H1 (cell line): ENCODE measurements around the gene BMERB1. TPM values are rescaled to one million over a fixed set of nuclear protein-coding genes. Genes with fewer than 3 reads are reported as not detected.
"Not testable (repeated sequence)": the region's sequence is repeated elsewhere in the genome, so short reads cannot be mapped to it uniquely, and the experiment has no call there.

Experiments used
- CTCF ChIA-PET: fragments of 300-600 bp; sonication (Branson Sonifier 250); formaldehyde crosslinking; loops from one replicate; lab custom pipeline; 2021; ENCODE audit not compliant: partially characterized antibody; lab: Charles Lee
- POLR2A ChIA-PET: fragments of 300-600 bp; sonication (Branson Sonifier 250); formaldehyde crosslinking; loops from one replicate; lab custom pipeline; 2021; ENCODE audit warnings: inconsistent platforms; ENCODE audit not compliant: partially characterized antibody; lab: Charles Lee
- DNase-seq, 2 experiments: peaks; one replicate each; pipeline versions ENCODE4 v3.0.0 to v3.0.0-alpha.2; 2010 to 2022; ENCODE audit warnings: low spot score in 2 of 2, low read depth in 1 of 2, mixed read lengths in 1 of 2
- FAIRE-seq: peaks from 2 replicates; lab custom pipeline; 2011; peaks lifted over from hg19 to GRCh38; lab: Jason Lieb, UNC
- H2AFZ ChIP-seq: 2 replicates; pipeline ENCODE4 v1.8.1; 2012; ENCODE audit warnings: low read length, inconsistent platforms
- H2AK5ac ChIP-seq: 2 replicates; pipeline ENCODE4 v1.6.1; 2013; ENCODE audit warnings: low read depth, low read length
- H2BK120ac ChIP-seq: replicated peaks from 2 replicates; pipeline ENCODE3; 2013; ENCODE audit warnings: low read depth, low read length, inconsistent platforms
- H2BK12ac ChIP-seq: 2 replicates; pipeline ENCODE4 v1.6.1; 2013; ENCODE audit warnings: low read depth, low read length
- H2BK15ac ChIP-seq: 2 replicates; pipeline ENCODE4 v1.6.1; 2013; ENCODE audit warnings: low read length
- H2BK20ac ChIP-seq: 2 replicates; pipeline ENCODE4 v1.6.1; 2013; ENCODE audit warnings: low read length
- H2BK5ac ChIP-seq: 2 replicates; pipeline ENCODE4 v1.6.1; 2013; ENCODE audit warnings: low read depth, low read length
- H3K14ac ChIP-seq: 2 replicates; pipeline ENCODE4 v1.6.1; 2013; ENCODE audit warnings: inconsistent platforms; ENCODE audit not compliant: insufficient read length
- H3K18ac ChIP-seq: 2 replicates; pipeline ENCODE4 v1.6.1; 2013; ENCODE audit warnings: low read length; ENCODE audit errors: extremely low read depth
- H3K23ac ChIP-seq: 2 replicates; pipeline ENCODE4 v1.6.1; 2013; ENCODE audit warnings: inconsistent platforms; ENCODE audit not compliant: insufficient read length
- H3K23me2 ChIP-seq: 2 replicates; pipeline ENCODE4 v1.6.1; 2013; ENCODE audit warnings: low read depth, low read length
- H3K27ac ChIP-seq: 2 replicates; pipeline ENCODE4 v1.6.1; 2011; ENCODE audit warnings: low read depth, low read length, inconsistent platforms
- H3K27me3 ChIP-seq, 4 experiments: replicated peaks in 1 of 4; 1 replicate in 1 of 4; 2 replicates in 3 of 4; pipeline versions ENCODE4 v1.6.1 to v1.8.1; 2011 to 2013; ENCODE audit warnings: low read length in 3 of 4, mild to moderate bottlenecking in 3 of 4, inconsistent platforms in 2 of 4, mixed read lengths in 2 of 4, moderate library complexity in 1 of 4; ENCODE audit not compliant: control insufficient read depth in 3 of 4, insufficient read depth in 3 of 4; ENCODE audit errors: extremely low read depth in 1 of 4
- H3K36me3 ChIP-seq, 4 experiments: 2 replicates each; pipeline versions ENCODE4 v1.6.1 to v1.8.1; 2011 to 2013; ENCODE audit warnings: mild to moderate bottlenecking in 4 of 4, low read length in 3 of 4, moderate library complexity in 2 of 4, control low read depth in 1 of 4, inconsistent platforms in 1 of 4; ENCODE audit not compliant: insufficient read depth in 4 of 4, control insufficient read depth in 2 of 4
- H3K4ac ChIP-seq: replicated peaks from 2 replicates; pipeline ENCODE3; 2013; ENCODE audit warnings: low read length, low read depth, mixed read lengths, inconsistent platforms; ENCODE audit not compliant: insufficient read length
- H3K4me1 ChIP-seq, 4 experiments: replicated peaks in 1 of 4; 1 replicate in 1 of 4; 2 replicates in 3 of 4; pipeline versions ENCODE4 v1.6.1 to v1.8.1; 2011 to 2013; ENCODE audit warnings: low read length in 3 of 4, inconsistent platforms in 2 of 4, mixed read lengths in 1 of 4; ENCODE audit not compliant: insufficient read depth in 4 of 4, control insufficient read depth in 3 of 4
- H3K4me2 ChIP-seq, 2 experiments: 2 replicates each; pipeline versions ENCODE4 v1.6.1 to v1.8.1; 2011 to 2013; ENCODE audit warnings: low read depth in 2 of 2, low read length in 2 of 2, control low read depth in 1 of 2, inconsistent platforms in 1 of 2, mild to moderate bottlenecking in 1 of 2; ENCODE audit not compliant: insufficient read depth in 1 of 2
- H3K4me3 ChIP-seq, 4 experiments: fragments of 200-600, 300-600 bp in 1 of 4; sonication (generic), shearing (Covaris generic), sonication (Bioruptor Twin) in 1 of 4; 2 replicates each; pipeline versions ENCODE4 v1.5.1 to v1.8.1; 2011 to 2016; ENCODE audit warnings: low read length in 4 of 4, low read depth in 3 of 4, control low read depth in 2 of 4, inconsistent platforms in 2 of 4, mild to moderate bottlenecking in 2 of 4, mixed read lengths in 1 of 4, moderate library complexity in 1 of 4; ENCODE audit not compliant: insufficient read depth in 2 of 4; ENCODE audit errors: extremely low read depth in 1 of 4
- H3K56ac ChIP-seq: replicated peaks from 2 replicates; pipeline ENCODE3; 2013; ENCODE audit warnings: low read depth, mild to moderate bottlenecking, mixed read lengths, low read length, inconsistent platforms; ENCODE audit not compliant: insufficient read length
- H3K79me1 ChIP-seq: 2 replicates; pipeline ENCODE4 v1.6.1; 2013; ENCODE audit warnings: low read depth, low read length, control low read depth
- H3K79me2 ChIP-seq, 2 experiments: 2 replicates each; pipeline versions ENCODE4 v1.6.1 to v1.8.1; 2012 to 2013; ENCODE audit warnings: low read length in 2 of 2, mild to moderate bottlenecking in 2 of 2, inconsistent platforms in 1 of 2; ENCODE audit not compliant: insufficient read depth in 2 of 2, control insufficient read depth in 1 of 2
- H3K9ac ChIP-seq, 4 experiments: replicated peaks in 1 of 4; 1 replicate in 1 of 4; 2 replicates in 3 of 4; pipeline versions ENCODE4 v1.6.1 to v1.8.1; 2011 to 2013; ENCODE audit warnings: low read depth in 3 of 4, low read length in 3 of 4, control low read depth in 2 of 4, mild to moderate bottlenecking in 2 of 4, moderate library complexity in 2 of 4, inconsistent platforms in 1 of 4; ENCODE audit errors: extremely low read depth in 1 of 4
- H3K9me3 ChIP-seq, 2 experiments: 2 replicates each; pipeline versions ENCODE4 v1.6.1 to v1.8.1; 2012 to 2013; ENCODE audit warnings: mild to moderate bottlenecking in 2 of 2, moderate library complexity in 2 of 2, control low read depth in 1 of 2, inconsistent platforms in 1 of 2, low read depth in 1 of 2, low read length in 1 of 2, mixed read lengths in 1 of 2; ENCODE audit not compliant: insufficient read depth in 2 of 2
- H4K20me1 ChIP-seq, 2 experiments: replicated peaks in 1 of 2; 2 replicates each; pipeline versions ENCODE3 to v1.8.1; 2011 to 2013; ENCODE audit warnings: inconsistent platforms in 2 of 2, low read length in 2 of 2, mild to moderate bottlenecking in 1 of 2; ENCODE audit not compliant: insufficient read depth in 2 of 2, control insufficient read depth in 1 of 2
- H4K5ac ChIP-seq: 2 replicates; pipeline ENCODE4 v1.6.1; 2013; ENCODE audit warnings: low read length, low read depth, mixed read lengths, inconsistent platforms; ENCODE audit not compliant: insufficient read length
- H4K8ac ChIP-seq: 2 replicates; pipeline ENCODE4 v1.8.0; 2013; ENCODE audit warnings: mild to moderate bottlenecking, moderate library complexity, low read length, inconsistent platforms; ENCODE audit not compliant: insufficient read depth; ENCODE audit errors: extremely low read depth
- H4K91ac ChIP-seq: replicated peaks from 2 replicates; pipeline ENCODE3; 2013; ENCODE audit warnings: low read length, mixed read lengths, inconsistent platforms; ENCODE audit not compliant: insufficient read length
- EGR1 ChIP-seq: IDR thresholded peaks from 2 replicates; pipeline ENCODE4 v1.6.1; 2011; ENCODE audit warnings: low read depth, low read length, borderline replicate concordance
- KDM5A ChIP-seq: fragments of 200-600 bp; IDR thresholded peaks from 2 replicates; pipeline ENCODE4 v1.7.1; 2012; ENCODE audit warnings: mild to moderate bottlenecking, low read length, inconsistent platforms, mixed read lengths
- TBP ChIP-seq: IDR thresholded peaks from 2 replicates; pipeline ENCODE4 v1.6.1; 2011; ENCODE audit warnings: low read depth, low read length, improper control_type of control experiment
- TEAD4 ChIP-seq: IDR thresholded peaks from 2 replicates; pipeline ENCODE4 v1.6.1; 2012; ENCODE audit warnings: low read depth, low read length, inconsistent platforms, mixed read lengths
- WGBS, 2 experiments: shearing (Covaris generic) in 1 of 2; methylation state at CpG; one replicate each; pipeline versions ENCODE4 v1.1.6 to v1.1.7; 2013 to 2015; ENCODE audit warnings: low lambda C conversion rate in 2 of 2, mixed read lengths in 2 of 2, inconsistent platforms in 1 of 2, low coverage in 1 of 2, missing lambda C conversion rate in 1 of 2; ENCODE audit not compliant: insufficient replicate concordance in 2 of 2, insufficient coverage in 1 of 2, insufficient read length in 1 of 2; ENCODE audit errors: extremely low coverage in 1 of 2, missing lambda C conversion rate in 1 of 2; 5-methylcytosine and 5-hydroxymethylcytosine counted together
- polyA plus RNA-seq, 7 experiments: library from polyadenylated mRNA; depleted of rRNA in 3 of 7; stranded (reverse) in 5 of 7; unstranded in 2 of 7; fragments of >200 nt in 5 of 7; fragments of 200-250 nt in 2 of 7; gene quantifications; 1 replicate in 5 of 7; 2 replicates in 1 of 7; 4 replicates in 1 of 7; pipeline versions ENCODE4 v1.2.1 to v1.2.3, GENCODE V29; 2011 to 2013; ENCODE audit warnings: missing spikeins in 2 of 7, mixed read lengths in 2 of 7
- total RNA-seq: library from RNA; stranded (reverse); fragmentation: NEBNext Ultra II Directional; extraction: Animal tissue kit (Norgen Biotek cat#: 25700); gene quantifications from 2 replicates; pipeline ENCODE4 v1.2.1, GENCODE V29; 2021

Gene BMERB1
- total and polyA plus RNA-seq, 2 of the 8 experiments (the other 6 are each of a cell fraction or from before 2014, with no cell fraction given) = 23.5 to 27.1 TPM

DNA sequence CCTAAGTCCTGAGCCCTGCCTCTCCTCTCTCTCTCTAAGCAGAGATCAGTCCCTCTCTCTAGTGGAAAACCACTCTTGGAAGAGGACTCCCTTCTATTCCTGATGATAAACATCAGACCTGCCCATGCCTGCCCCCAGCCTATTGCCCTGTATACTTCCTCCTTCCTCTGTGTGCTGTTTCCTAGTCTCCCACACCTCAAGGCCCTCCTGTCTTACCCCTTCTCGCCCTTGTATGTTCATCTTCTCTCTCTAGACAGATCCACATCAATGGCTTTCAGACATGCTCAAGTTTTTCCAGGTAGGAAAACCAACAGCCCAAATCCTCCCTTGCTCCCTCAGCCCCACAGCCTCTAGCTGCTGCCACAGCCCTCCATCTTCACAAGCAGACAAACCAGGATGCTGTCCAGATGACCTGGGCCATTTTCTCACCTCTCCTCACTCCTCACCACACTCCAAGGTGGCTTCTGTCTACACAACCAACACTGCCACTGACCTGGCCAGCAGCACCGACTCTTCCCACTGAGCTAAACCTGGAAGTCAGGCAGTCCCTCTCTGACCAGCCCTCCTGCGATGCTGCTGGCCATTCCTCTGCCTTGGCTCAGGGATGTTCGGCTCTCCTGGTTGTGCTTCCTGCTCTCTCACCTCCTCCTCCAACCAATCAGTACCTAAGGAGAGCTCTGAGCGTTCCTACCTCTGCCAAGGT is 172.3 kb downstream of the BMERB1 start (continued):
- TF ChIP-seq TBP (no peak), TEAD4 (no peak), EGR1 (no peak), KDM5A (no peak)

GRCh38 chr16:15607221-15607699 is 172.9 kb downstream of the BMERB1 start:
- H4K91ac ChIP-seq, H3K4ac ChIP-seq, H3K9me3 ChIP-seq, H3K23ac ChIP-seq, H3K79me2 ChIP-seq, H3K9ac ChIP-seq, H3K23me2 ChIP-seq, H3K4me2 ChIP-seq, H3K4me3 ChIP-seq, H2BK12ac ChIP-seq, H4K8ac ChIP-seq, H3K79me1 ChIP-seq, H3K27me3 ChIP-seq, H4K5ac ChIP-seq, FAIRE-seq, H4K20me1 ChIP-seq, DNase-seq, POLR2A ChIA-PET, H3K4me1 ChIP-seq, H3K18ac ChIP-seq, H3K14ac ChIP-seq, H3K56ac ChIP-seq, H2BK20ac ChIP-seq, H2AFZ ChIP-seq, H2BK5ac ChIP-seq, H2BK120ac ChIP-seq, H2BK15ac ChIP-seq, H2AK5ac ChIP-seq: not testable (repeated sequence)
- WGBS, 2 experiments = 94% methylated on average over 11 of the region's 12 CpGs; no CpG with 5 or more reads in 1 of the 2 experiments
- Histone ChIP-seq H3K27ac (0 out of 2 replicates have a peak overlapping the region, but pooled peaks have one; percentile 39), H3K36me3 (peaks cover 12 to 33% (median 31%) of the 10 kb centered on the region in 4 experiments)
- CTCF ChIA-PET = interaction anchor here (1.0 kb wide), 1 partner anchor 35 kb away, joined by 3 read pairs; the partner anchor contains the start of gene MARF1
